SU-DHL-6 (cell line): ENCODE measurements around the gene NXT1.

Experiments
- H2AFZ ChIP-seq: fragments of 200-600 bp; sonication (generic); 2 replicates; pipeline ENCODE4 v1.6.1; 2014; ENCODE audit warnings: low read depth, mild to moderate bottlenecking, moderate library complexity, mixed read lengths, antibody characterized with exemption, low read length; ENCODE audit not compliant: severe bottlenecking
- H3F3A ChIP-seq: fragments of 200-600 bp; shearing (Covaris generic); 2 replicates; pipeline ENCODE4 v1.6.0; 2016; ENCODE audit warnings: antibody characterized with exemption, mild to moderate bottlenecking; ENCODE audit not compliant: insufficient read depth
- H3K27ac ChIP-seq: fragments of 200-600 bp; sonication (generic); 2 replicates; pipeline ENCODE4 v1.5.1; 2016; ENCODE audit warnings: low read depth, mild to moderate bottlenecking, low read length, moderate library complexity, mixed read lengths
- H3K27me3 ChIP-seq: fragments of 200-600 bp; sonication (generic), shearing (Covaris generic); 2 replicates; pipeline ENCODE4 v1.6.0; 2014; ENCODE audit warnings: mild to moderate bottlenecking, low read length
- H3K36me3 ChIP-seq: fragments of 200-600 bp; sonication (generic); 2 replicates; pipeline ENCODE4 v1.6.1; 2014; ENCODE audit warnings: mild to moderate bottlenecking, low read length, mixed read lengths
- H3K4me2 ChIP-seq: fragments of 300-600, 200-600 bp; shearing (Covaris generic), sonication (generic); 2 replicates; pipeline ENCODE4 v1.6.0; 2014; ENCODE audit warnings: low read length, low read depth, mild to moderate bottlenecking; ENCODE audit not compliant: poor library complexity, severe bottlenecking
- H3K4me3 ChIP-seq: fragments of 200-600 bp; sonication (generic); 2 replicates; pipeline ENCODE4 v1.5.1; 2014; ENCODE audit warnings: antibody characterized with exemption, low read length, mild to moderate bottlenecking, mixed read lengths; ENCODE audit not compliant: insufficient read depth, poor library complexity, severe bottlenecking
- H3K79me2 ChIP-seq: fragments of 200-600 bp; sonication (generic); 2 replicates; pipeline ENCODE4 v1.6.1; 2014; ENCODE audit warnings: mild to moderate bottlenecking, low read length, moderate library complexity; ENCODE audit not compliant: insufficient read depth
- H3K9ac ChIP-seq: fragments of 200-600 bp; sonication (generic); 2 replicates; pipeline ENCODE4 v1.7.0; 2014; ENCODE audit warnings: mild to moderate bottlenecking, low read length
- H3K9me2 ChIP-seq: fragments of 200-600 bp; sonication (generic); replicated peaks from 2 replicates; pipeline ENCODE4 v1.6.1; 2014; ENCODE audit warnings: low read length; ENCODE audit not compliant: insufficient read depth
- H3K9me3 ChIP-seq: fragments of 200-600 bp; sonication (generic); 2 replicates; pipeline ENCODE4 v1.6.1; 2014; ENCODE audit warnings: low read length, mixed read lengths; ENCODE audit not compliant: insufficient read depth
- H4K20me1 ChIP-seq: fragments of 200-600 bp; sonication (generic); 2 replicates; pipeline ENCODE4 v1.6.1; 2014; ENCODE audit warnings: low read depth, mild to moderate bottlenecking, antibody characterized with exemption, low read length, moderate library complexity, mixed read lengths
- CTCF ChIP-seq: fragments of 200-600 bp; sonication (generic); IDR thresholded peaks from one replicate; pipeline ENCODE4 v1.5.1; 2017; ENCODE audit warnings: antibody characterized with exemption, mild to moderate bottlenecking, low read length, moderate library complexity; ENCODE audit not compliant: insufficient read depth, poor library complexity, severe bottlenecking
- EZH2phosphoT487 ChIP-seq: fragments of 200-600 bp; sonication (generic), shearing (Covaris generic); conservative IDR thresholded peaks from 2 replicates; pipeline ENCODE4 v1.6.1; 2018; ENCODE audit warnings: mild to moderate bottlenecking, antibody characterized with exemption, low read length, moderate library complexity, mixed read lengths

The NXT1 gene

GRCh38 chr20:23318347-23318746 lies 32.2 kb upstream of the NXT1 start:
- no peak overlapping the region for H3K9ac ChIP-seq
- no peak overlapping the region for H3K4me2 ChIP-seq
- no peak overlapping the region for H3K27ac ChIP-seq
- TF ChIP-seq EZH2phosphoT487 (no peak), CTCF (no peak)
- H3K4me3 ChIP-seq = no peak overlapping the region
- no peaks in the 10 kb centered on the region for H3K36me3 ChIP-seq
- no peaks in the 10 kb centered on the region for H3K9me3 ChIP-seq
- H3K27me3 ChIP-seq = no peaks in the 10 kb centered on the region
- H3F3A ChIP-seq = no peaks in the 10 kb centered on the region
- H2AFZ ChIP-seq = no peak overlapping the region
- no peaks in the 10 kb centered on the region for H3K79me2 ChIP-seq
- H3K9me2 ChIP-seq = no peaks in the 10 kb centered on the region
- no peaks in the 10 kb centered on the region for H4K20me1 ChIP-seq

- H3K9me2 ChIP-seq = no peaks in the 10 kb centered on the region
- no peaks in the 10 kb centered on the region for H3K79me2 ChIP-seq
- H3K9me3 ChIP-seq = no peaks in the 10 kb centered on the region
- H3K36me3 ChIP-seq = no peaks in the 10 kb centered on the region
- H3K27me3 ChIP-seq = no peaks in the 10 kb centered on the region
- TF ChIP-seq EZH2phosphoT487 (no peak), CTCF (no peak)
- H3K27ac ChIP-seq = no peak overlapping the region
- H4K20me1 ChIP-seq = no peaks in the 10 kb centered on the region
- no peaks in the 10 kb centered on the region for H3F3A ChIP-seq
- no peak overlapping the region for H3K9ac ChIP-seq
- no peak overlapping the region for H2AFZ ChIP-seq
- H3K4me3 ChIP-seq = no peak overlapping the region
- H3K4me2 ChIP-seq = no peak overlapping the region
Measured at GRCh38 chr20:23320317-23320716, 30.3 kb upstream of the NXT1 start.

GRCh38 chr20:23325107-23325506 lies 25.5 kb upstream of the NXT1 start:
- H3F3A ChIP-seq = no peaks in the 10 kb centered on the region
- TF ChIP-seq EZH2phosphoT487 = no peak
- TF ChIP-seq CTCF = no peak
- no peak overlapping the region for H3K4me3 ChIP-seq
- H2AFZ ChIP-seq = no peak overlapping the region
- no peak overlapping the region for H3K4me2 ChIP-seq
- H3K9me3 ChIP-seq = no peaks in the 10 kb centered on the region
- no peaks in the 10 kb centered on the region for H3K9me2 ChIP-seq
- H3K27me3 ChIP-seq = no peaks in the 10 kb centered on the region
- no peaks in the 10 kb centered on the region for H4K20me1 ChIP-seq
- H3K79me2 ChIP-seq = no peaks in the 10 kb centered on the region
- no peak overlapping the region for H3K9ac ChIP-seq
- H3K36me3 ChIP-seq = no peaks in the 10 kb centered on the region
- H3K27ac ChIP-seq = no peak overlapping the region

GRCh38 chr20:23326774-23327173 lies 23.8 kb upstream of the NXT1 start:
- TF ChIP-seq CTCF = no peak
- no peak for TF ChIP-seq EZH2phosphoT487
- H3K4me2 ChIP-seq = no peak overlapping the region

More at GRCh38 chr20:23326774-23327173, 23.8 kb upstream of the NXT1 start:
- no peaks in the 10 kb centered on the region for H3K9me3 ChIP-seq
- H3K27ac ChIP-seq = no peak overlapping the region
- no peaks in the 10 kb centered on the region for H3K79me2 ChIP-seq
- no peaks in the 10 kb centered on the region for H3K36me3 ChIP-seq
- no peak overlapping the region for H3K4me3 ChIP-seq
- H3F3A ChIP-seq = no peaks in the 10 kb centered on the region
- H2AFZ ChIP-seq = no peak overlapping the region
- H3K9me2 ChIP-seq = no peaks in the 10 kb centered on the region
- H3K9ac ChIP-seq = no peak overlapping the region
- H4K20me1 ChIP-seq = no peaks in the 10 kb centered on the region
- no peaks in the 10 kb centered on the region for H3K27me3 ChIP-seq
